Measurements from ENCODE around the gene SLC6A8. TPM values are rescaled to one million over a fixed set of nuclear protein-coding genes. Genes with fewer than 3 reads are reported as not detected.

Gene SLC6A8
- polyA plus RNA-seq (ENCODE audit: low read depth in 6 of 6), result under 1 TPM in 3 of 6 donors, not detected in 3; 0.06 to 0.78 (median 0.23) TPM

DNA sequence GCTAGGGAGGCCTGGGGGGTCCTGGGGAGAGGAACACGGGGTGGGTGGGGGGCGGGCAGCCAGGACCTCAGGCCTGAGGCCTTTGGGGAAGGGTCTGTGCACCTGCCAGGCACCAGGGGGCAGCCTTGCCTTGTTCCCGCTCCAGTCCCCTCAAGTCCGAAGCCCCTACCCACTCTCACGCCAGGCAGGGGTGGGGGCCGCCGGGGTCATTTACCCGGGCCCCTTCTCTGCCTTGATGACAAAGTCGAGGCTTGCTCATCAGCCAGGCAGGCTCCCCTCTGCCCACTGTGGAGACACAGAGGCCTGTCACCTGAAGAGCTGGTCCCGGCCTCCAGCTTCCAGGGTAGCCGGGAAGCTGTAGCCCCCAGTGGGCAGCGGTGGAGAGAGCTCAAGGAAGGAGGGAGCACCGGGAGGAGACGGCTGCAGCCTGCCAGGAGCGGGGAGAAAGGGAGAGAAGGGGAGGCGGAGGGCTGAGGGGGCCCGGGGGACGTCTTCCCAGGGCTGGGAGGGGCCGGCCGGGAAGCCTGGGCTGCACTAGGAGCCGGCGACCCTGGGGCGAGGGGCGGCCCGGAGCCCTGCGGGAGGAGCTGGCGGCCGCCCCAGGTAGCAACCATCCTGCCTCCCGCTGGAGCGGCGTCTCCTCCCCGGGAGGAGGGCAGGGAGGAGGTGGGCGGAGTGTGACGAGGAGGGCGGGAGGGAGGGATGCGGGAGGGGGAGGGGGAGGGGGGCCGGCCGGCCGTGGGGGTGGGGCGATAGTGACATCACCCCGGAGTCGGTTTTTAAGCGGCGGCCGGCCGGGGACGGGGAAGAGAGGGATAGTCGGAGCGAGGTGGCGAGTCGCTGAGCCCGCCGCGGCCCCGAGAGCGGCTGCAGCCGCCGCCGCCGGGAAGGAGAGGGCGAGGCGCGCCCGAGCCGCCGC, at the start of gene SLC6A8:
Gene SLC6A8, plus strand, starts transcription at position 806 of the 919 bp plus-strand sequence. CDS start 649 bp downstream, outside the sequence.
- Mint-ChIP-seq H3K9me3 (peaks cover 0 to 4% (median 0%) of the 10 kb centered on the region in 7 donors), H3K36me3 (no peaks in the 10 kb centered on the region), H3K4me1 (peaks cover 0 to 10% (median 0%) of the 10 kb centered on the region in 3 donors), H3K4me3 (peak within 1 kb of the TSS; percentile 64 to 91 (median 84)), H3K27me3 (peaks cover 3 to 27% (median 15%) of the 10 kb centered on the region in 3 donors), H3K27ac (peak within 1 kb of the TSS in 2 of 6 donors; percentile 54 to 69)
- peak; percentile 43 to 58 for ATAC-seq (ENCODE audit: low read depth in 2 of 2)
- peak; percentile 32 for DNase-seq

GRCh38 chrX:153638041-153638371, 49.7 kb upstream of the SLC6A8 start:
- DNase-seq (no peak), ATAC-seq (ENCODE audit: low read depth in 2 of 2) (no peak)
- peaks cover 0 to 2% (median 0%) of the 10 kb centered on the region in 7 donors for H3K9me3 Mint-ChIP-seq
- H3K36me3 Mint-ChIP-seq, result no peaks in the 10 kb centered on the region
- H3K27me3 Mint-ChIP-seq, result peaks cover 4 to 36% (median 31%) of the 10 kb centered on the region in 3 donors
- no peak overlapping the region for H3K27ac Mint-ChIP-seq
- H3K4me3 Mint-ChIP-seq, result no peak overlapping the region
- H3K4me1 Mint-ChIP-seq, result peaks cover 12 to 14% (median 13%) of the 10 kb centered on the region in 3 donors

DNA sequence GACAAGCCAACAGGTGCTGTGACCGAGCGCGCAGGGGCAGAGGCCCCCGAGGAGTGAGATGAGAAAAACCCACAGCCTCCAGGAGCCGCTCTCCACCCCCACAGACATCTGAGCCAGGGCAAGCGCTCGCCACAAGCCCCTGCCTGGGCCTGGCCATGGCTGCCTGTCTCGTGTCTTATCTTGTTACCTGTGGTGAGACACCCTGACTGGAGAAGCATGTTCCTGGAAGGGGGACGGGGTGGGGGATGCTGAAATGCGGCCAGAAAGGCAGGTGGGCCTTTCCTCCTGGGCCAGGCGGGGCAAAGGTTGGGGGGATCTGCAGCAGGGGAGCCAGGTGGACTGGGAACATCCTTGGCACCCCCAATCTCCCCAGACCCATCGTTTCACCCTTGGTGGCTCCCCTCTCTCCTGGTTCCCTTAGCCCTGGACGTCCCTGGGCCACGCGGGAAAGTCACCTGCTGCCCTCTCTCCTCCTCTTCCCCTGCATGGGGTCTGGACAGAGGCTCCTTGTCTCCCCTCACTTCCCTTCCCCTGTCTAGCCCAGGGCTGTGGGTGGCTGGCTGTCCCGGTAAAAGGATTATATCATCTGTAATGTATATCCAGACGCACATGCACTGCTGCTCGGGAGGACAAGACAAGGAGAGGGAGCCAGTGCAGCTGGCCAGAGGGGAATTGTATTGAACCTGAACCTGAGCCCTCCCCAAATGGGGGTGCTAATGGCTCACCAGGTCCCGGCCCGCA, 49.1 kb upstream of the SLC6A8 start:
- no peak overlapping the region for H3K27ac Mint-ChIP-seq
- no peak for DNase-seq
- H3K36me3 Mint-ChIP-seq, result no peaks in the 10 kb centered on the region
- H3K9me3 Mint-ChIP-seq, result peaks cover 0 to 2% (median 0%) of the 10 kb centered on the region in 7 donors
- ATAC-seq (ENCODE audit: low read depth in 2 of 2), result no peak
- no peak overlapping the region for H3K4me3 Mint-ChIP-seq
- peaks cover 4 to 42% (median 37%) of the 10 kb centered on the region in 3 donors for H3K27me3 Mint-ChIP-seq
- H3K4me1 Mint-ChIP-seq, result peaks cover 15 to 19% (median 18%) of the 10 kb centered on the region in 3 donors

DNA sequence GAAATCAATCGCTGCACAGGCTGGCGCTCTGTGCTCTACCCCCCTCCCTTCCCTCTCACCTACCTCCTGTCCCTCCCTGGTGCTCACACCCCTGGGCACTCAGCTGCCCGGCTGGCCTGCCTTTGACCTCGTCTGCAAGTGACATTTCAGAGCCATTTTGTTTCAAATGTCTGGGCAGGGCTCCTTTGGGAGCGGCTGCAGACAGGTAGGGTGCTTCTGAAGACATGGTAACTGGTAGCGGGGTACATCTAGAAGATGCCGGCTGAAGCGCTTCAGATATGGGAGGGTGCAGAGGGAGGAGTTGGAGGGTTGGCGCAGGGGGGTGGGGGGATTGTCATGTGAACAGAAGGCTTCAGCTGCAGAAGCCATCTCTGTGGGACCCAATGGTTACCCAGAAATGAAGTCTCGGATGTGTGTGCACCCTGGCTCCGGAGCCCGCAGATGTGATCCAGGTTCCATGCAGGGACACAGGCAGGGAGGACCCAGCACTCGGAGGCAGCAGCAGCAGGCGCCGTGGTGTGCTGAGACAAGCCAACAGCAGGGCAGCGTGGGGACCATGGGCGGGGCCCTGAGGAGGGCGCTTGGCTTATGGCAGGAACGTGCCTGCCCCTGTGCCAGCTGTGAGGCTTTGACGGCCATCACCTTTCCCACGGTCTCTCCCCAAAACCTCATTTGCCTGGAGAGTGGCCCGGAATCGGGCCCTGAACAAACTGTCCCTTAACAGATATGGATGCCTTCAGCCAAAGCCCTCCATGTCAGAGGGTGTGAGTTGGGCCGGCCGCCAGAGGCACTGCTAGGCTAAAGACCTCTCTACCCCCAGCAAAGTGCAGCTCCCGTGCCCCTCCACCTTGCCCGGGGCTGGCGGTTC, 48.3 kb upstream of the SLC6A8 start:
- Mint-ChIP-seq H3K27me3 (peaks cover 4 to 39% (median 33%) of the 10 kb centered on the region in 3 donors), H3K4me3 (no peak overlapping the region), H3K27ac (no peak overlapping the region), H3K9me3 (peaks cover 0 to 3% (median 0%) of the 10 kb centered on the region in 7 donors), H3K4me1 (peaks cover 15 to 19% (median 17%) of the 10 kb centered on the region in 3 donors), H3K36me3 (no peaks in the 10 kb centered on the region)
- ATAC-seq (ENCODE audit: low read depth in 2 of 2), result no peak
- DNase-seq, result no peak

DNA sequence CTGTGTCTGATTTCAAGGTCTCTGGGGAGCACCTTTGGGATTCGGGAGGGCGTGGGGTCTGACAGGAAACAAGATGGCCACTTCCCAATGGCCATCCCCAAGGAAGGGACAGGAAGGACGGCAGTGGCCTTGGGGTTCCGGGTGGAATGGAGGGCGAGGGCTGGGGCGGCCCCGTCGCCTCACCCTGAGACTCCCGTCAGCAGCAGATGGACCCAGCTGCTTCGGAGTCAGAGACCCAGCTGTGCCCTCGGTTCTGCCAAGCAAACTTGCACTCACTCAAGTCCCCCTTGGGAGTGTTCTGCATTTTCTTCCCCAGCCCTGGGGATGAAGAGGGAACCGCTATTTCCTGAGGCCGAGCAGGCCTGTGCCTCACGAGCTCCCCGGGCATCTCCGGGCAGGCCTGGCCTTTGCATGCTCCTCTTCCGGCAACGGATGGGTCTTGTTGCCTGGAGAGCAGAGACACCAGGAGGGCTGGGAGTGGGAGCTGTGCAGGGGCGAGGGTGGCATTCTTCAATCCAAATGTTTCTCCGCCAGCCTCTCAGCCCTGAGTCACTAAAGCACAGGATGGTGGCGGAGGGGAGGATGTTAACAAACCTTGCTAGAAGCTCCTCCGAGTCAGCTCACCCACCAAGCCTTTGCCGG, 47.6 kb upstream of the SLC6A8 start:
- peaks cover 0 to 1% (median 0%) of the 10 kb centered on the region in 7 donors for H3K9me3 Mint-ChIP-seq
- peak overlapping the region in 1 of 8 donors; percentile 63 for H3K4me3 Mint-ChIP-seq
- peaks cover 4 to 41% (median 32%) of the 10 kb centered on the region in 3 donors for H3K27me3 Mint-ChIP-seq
- DNase-seq, result no peak
- peaks cover 15 to 19% (median 15%) of the 10 kb centered on the region in 3 donors for H3K4me1 Mint-ChIP-seq
- H3K27ac Mint-ChIP-seq, result no peak overlapping the region
- ATAC-seq (ENCODE audit: low read depth in 2 of 2), result no peak
- H3K36me3 Mint-ChIP-seq, result no peaks in the 10 kb centered on the region

GRCh38 chrX:153640736-153641575, 46.8 kb upstream of the SLC6A8 start:
- Mint-ChIP-seq H3K9me3 (peaks cover 0 to 1% (median 0%) of the 10 kb centered on the region in 7 donors), H3K36me3 (no peaks in the 10 kb centered on the region), H3K27ac (no peak overlapping the region), H3K27me3 (peaks cover 9 to 41% (median 36%) of the 10 kb centered on the region in 3 donors), H3K4me3 (peak overlapping the region in 6 of 8 donors; percentile 45 to 73 (median 61)), H3K4me1 (peaks cover 12 to 19% (median 15%) of the 10 kb centered on the region in 3 donors)
- ATAC-seq (ENCODE audit: low read depth in 2 of 2), result no peak
- no peak for DNase-seq

GRCh38 chrX:153641627-153642026, 46.1 kb upstream of the SLC6A8 start:
- Mint-ChIP-seq H3K27ac (no peak overlapping the region), H3K9me3 (peaks cover 0 to 1% (median 0%) of the 10 kb centered on the region in 7 donors), H3K4me3 (peak overlapping the region in 5 of 8 donors; percentile 15 to 73 (median 68)), H3K36me3 (no peaks in the 10 kb centered on the region), H3K4me1 (peaks cover 14 to 25% (median 20%) of the 10 kb centered on the region in 3 donors), H3K27me3 (peaks cover 13 to 46% (median 42%) of the 10 kb centered on the region in 3 donors)
- no peak for DNase-seq
- no peak for ATAC-seq (ENCODE audit: low read depth in 2 of 2)

- Mint-ChIP-seq H3K36me3 (no peaks in the 10 kb centered on the region), H3K27ac (no peak overlapping the region), H3K27me3 (peaks cover 13 to 46% (median 42%) of the 10 kb centered on the region in 3 donors), H3K4me1 (peaks cover 14 to 25% (median 20%) of the 10 kb centered on the region in 3 donors), H3K9me3 (peaks cover 0 to 1% (median 0%) of the 10 kb centered on the region in 7 donors), H3K4me3 (peak overlapping the region in 3 of 8 donors; percentile 68 to 73 (median 70))
- DNase-seq, result no peak
- peak; percentile 36 to 39 for ATAC-seq (ENCODE audit: low read depth in 2 of 2)
Observed at GRCh38 chrX:153642051-153642654, 45.6 kb upstream of the SLC6A8 start.

DNA sequence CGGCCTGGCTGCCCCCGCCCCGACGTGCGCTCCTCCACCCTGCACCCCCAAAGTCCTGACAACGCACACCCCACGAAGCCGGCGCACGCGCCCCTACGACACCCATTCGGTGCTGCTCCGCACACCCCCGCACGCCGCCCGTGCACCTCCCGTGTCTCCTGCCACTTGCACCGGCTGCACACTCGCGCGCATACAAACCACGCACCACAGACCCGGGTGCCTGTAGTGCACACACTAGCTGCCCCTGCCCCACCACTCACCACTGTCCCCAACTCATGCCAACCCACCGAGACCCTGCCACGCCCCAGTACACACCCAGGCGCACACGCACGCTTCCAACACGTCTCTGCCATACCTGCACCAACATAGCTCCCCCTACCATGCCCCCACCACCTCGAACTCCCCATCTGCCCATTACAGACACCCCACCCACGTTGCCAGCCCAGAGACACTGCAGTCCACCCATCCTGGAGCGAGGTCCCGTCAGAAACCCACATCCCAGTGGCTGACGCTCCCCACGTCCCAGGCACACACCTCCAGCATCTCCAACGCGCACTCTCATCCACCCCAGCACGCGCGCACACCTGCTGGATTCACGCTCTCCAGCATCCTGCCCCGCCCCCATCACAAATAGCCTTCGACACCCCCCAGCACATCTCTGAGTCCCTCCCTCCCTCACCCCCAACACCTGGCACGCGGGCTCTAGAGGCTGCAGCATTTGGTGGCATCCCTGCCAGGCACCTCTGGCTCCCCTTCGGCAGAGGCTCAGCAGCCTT, 44.9 kb upstream of the SLC6A8 start:
- Mint-ChIP-seq H3K36me3 (no peaks in the 10 kb centered on the region), H3K4me1 (peaks cover 14 to 25% (median 20%) of the 10 kb centered on the region in 3 donors), H3K27ac (no peak overlapping the region), H3K4me3 (peak overlapping the region; percentile 18 to 88 (median 69)), H3K27me3 (peaks cover 13 to 46% (median 42%) of the 10 kb centered on the region in 3 donors), H3K9me3 (peaks cover 0 to 1% (median 0%) of the 10 kb centered on the region in 7 donors)
- ATAC-seq (ENCODE audit: low read depth in 2 of 2), result peak in 1 of 2 donors; percentile 15
- DNase-seq, result no peak

DNA sequence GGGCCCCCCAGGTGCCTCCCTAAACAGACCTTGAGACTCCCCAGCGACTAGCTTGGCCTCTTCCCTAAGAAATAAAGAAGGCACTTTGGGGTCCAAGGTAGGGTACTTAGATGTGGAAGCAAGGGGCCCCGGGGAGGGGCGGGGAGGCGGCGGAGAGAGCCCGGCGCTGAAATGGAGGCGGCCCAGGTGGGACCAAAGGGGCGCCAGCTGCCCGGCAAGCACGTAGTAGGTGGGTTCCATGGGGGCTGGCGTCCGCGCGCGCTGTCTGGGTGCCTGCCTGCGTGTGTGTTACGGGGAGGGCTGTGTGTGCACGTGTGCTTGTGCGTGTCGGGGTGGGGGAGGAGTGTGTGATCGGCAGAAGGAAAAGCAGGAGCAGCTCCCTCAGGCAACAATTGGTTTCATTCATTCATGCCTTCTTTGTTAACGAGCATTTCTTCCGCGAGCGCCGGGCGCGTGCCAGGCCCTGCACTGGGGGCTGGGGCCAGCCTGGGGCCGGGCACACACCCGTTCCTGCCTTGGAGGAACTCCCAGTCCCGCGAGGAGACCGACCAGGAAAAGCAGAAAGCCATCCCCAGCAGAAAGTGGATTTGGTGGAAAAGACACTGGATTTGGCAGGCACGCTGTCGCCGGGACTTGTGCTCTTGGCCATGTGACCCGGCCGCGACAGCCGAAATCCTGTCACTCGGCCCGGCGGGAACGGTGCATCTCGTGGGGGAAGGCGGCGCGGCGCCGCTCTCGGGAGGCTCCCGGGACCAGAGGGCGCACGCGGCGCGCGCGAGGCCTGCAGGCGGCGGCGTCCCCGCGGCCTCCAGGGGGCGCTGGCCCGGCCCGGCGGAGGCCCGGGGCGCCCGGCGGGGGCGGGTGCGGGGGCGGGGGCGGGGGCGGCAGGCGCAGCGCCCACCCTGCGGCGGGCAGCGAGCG, 44.0 kb upstream of the SLC6A8 start:
- no peaks in the 10 kb centered on the region for H3K36me3 Mint-ChIP-seq
- peak; percentile 34 to 47 for ATAC-seq (ENCODE audit: low read depth in 2 of 2)
- peaks cover 14 to 25% (median 20%) of the 10 kb centered on the region in 3 donors for H3K4me1 Mint-ChIP-seq
- peaks cover 0 to 1% (median 0%) of the 10 kb centered on the region in 7 donors for H3K9me3 Mint-ChIP-seq
- DNase-seq, result no peak
- H3K27me3 Mint-ChIP-seq, result peaks cover 13 to 43% (median 42%) of the 10 kb centered on the region in 3 donors
- peak overlapping the region in 5 of 8 donors; percentile 18 to 80 (median 70) for H3K4me3 Mint-ChIP-seq
- peak overlapping the region in 1 of 6 donors; percentile 30 for H3K27ac Mint-ChIP-seq
